ENCODE data around the gene SDHAF1. TPM values are rescaled to one million over a fixed set of nuclear protein-coding genes. Genes with fewer than 3 reads are reported as not detected.

The SDHAF1 gene
- total RNA-seq, 4 donors from 2014 or later = 17.6 to 40.1 (median 29.6) TPM

GRCh38 chr19:36013280-36014011 is 18.5 kb downstream of the SDHAF1 start:
- no peak for DNase-seq

GRCh38 chr19:36014012-36014924 is 19.3 kb downstream of the SDHAF1 start, which contains the start of gene ALKBH6:
ALKBH6 (minus strand) TSS chr19:36014213; CDS start chr19:36013397, 816 bp downstream.
- TF ChIP-seq POLR2A (IDR thresholded peaks at IDR 0.05) = peak in 1 of 4 donors; percentile 39
- TF ChIP-seq CTCF (IDR thresholded peaks at IDR 0.05) = no peak
- no peaks in the 10 kb centered on the region for H3K27me3 ChIP-seq
- intact Hi-C loops (cut with DNase I) = no loop called here
- H3K36me3 ChIP-seq = peaks cover 0 to 31% (median 0%) of the 10 kb centered on the region in 3 donors
- 1 to 2% methylated on average over 16 to 19 of the region's 42 CpGs for WGBS, 2 donors
- no peaks in the 10 kb centered on the region for H3K9me3 ChIP-seq
- peak within 1 kb of the TSS; percentile 87 to 94 (median 89) for H3K27ac ChIP-seq
- peaks cover 14 to 32% (median 15%) of the 10 kb centered on the region in 3 donors for H3K4me1 ChIP-seq
- DNase-seq = peak; percentile 98
- peak within 1 kb of the TSS; percentile 58 to 80 (median 74) for H3K4me3 ChIP-seq

More at GRCh38 chr19:36013280-36014011, 18.5 kb downstream of the SDHAF1 start:
- TF ChIP-seq CTCF (IDR thresholded peaks at IDR 0.05) (no peak), POLR2A (IDR thresholded peaks at IDR 0.05) (no peak)
- peaks cover 0 to 24% (median 0%) of the 10 kb centered on the region in 3 donors for H3K36me3 ChIP-seq
- intact Hi-C loops (cut with DNase I) = no loop called here
- whole genome bisulfite sequencing, 2 donors = 16 to 28% methylated on average over 9 to 12 of the region's 15 CpGs
- peak overlapping the region; percentile 87 to 94 (median 89) for H3K27ac ChIP-seq
- H3K27me3 ChIP-seq = no peaks in the 10 kb centered on the region
- peaks cover 19 to 41% (median 19%) of the 10 kb centered on the region in 3 donors for H3K4me1 ChIP-seq
- peak overlapping the region; percentile 58 to 80 (median 74) for H3K4me3 ChIP-seq
- H3K9me3 ChIP-seq = no peaks in the 10 kb centered on the region

GRCh38 chr19:36019061-36019670 is 24.2 kb downstream of the SDHAF1 start:
- 92% methylated on average over 9 to 22 of the region's 22 CpGs for WGBS, 2 donors

GRCh38 chr19:36023432-36023831 is 28.4 kb downstream of the SDHAF1 start:
- DNase-seq = no peak
- 88 to 91% methylated on average over 4 to 5 of the region's 5 CpGs for WGBS, 2 donors
- TF ChIP-seq POLR2A (IDR thresholded peaks at IDR 0.05) = no peak
- TF ChIP-seq CTCF (IDR thresholded peaks at IDR 0.05) = no peak
- intact Hi-C loops (cut with DNase I) = no loop called here
- Histone ChIP-seq H3K4me1 (no peaks in the 10 kb centered on the region), H3K36me3 (peaks cover 0 to 89% (median 4%) of the 10 kb centered on the region in 3 donors), H3K27me3 (no peaks in the 10 kb centered on the region), H3K4me3 (no peak overlapping the region), H3K9me3 (no peaks in the 10 kb centered on the region), H3K27ac (no peak overlapping the region)

More at GRCh38 chr19:36019061-36019670, 24.2 kb downstream of the SDHAF1 start:
- H3K9me3 ChIP-seq = no peaks in the 10 kb centered on the region
- TF ChIP-seq CTCF (IDR thresholded peaks at IDR 0.05) = no peak
- TF ChIP-seq POLR2A (IDR thresholded peaks at IDR 0.05) = no peak
- no peak overlapping the region for H3K4me3 ChIP-seq
- peaks cover 6 to 10% (median 7%) of the 10 kb centered on the region in 3 donors for H3K4me1 ChIP-seq
- no peak overlapping the region for H3K27ac ChIP-seq
- H3K27me3 ChIP-seq = no peaks in the 10 kb centered on the region
- no peak for DNase-seq
- intact Hi-C loops (cut with DNase I) = no loop called here
- peaks cover 0 to 72% (median 0%) of the 10 kb centered on the region in 3 donors for H3K36me3 ChIP-seq
